COR-L47 (cell line): ENCODE measurements around the gene ABCC1.
"Not testable (repeated sequence)": the region's sequence is repeated elsewhere in the genome, so short reads cannot be mapped to it uniquely, and the experiment has no call there.

ENCODE experiments used
- DNase-seq: peaks from one replicate; lab custom pipeline; 2025; lab: John Stamatoyannopoulos, UW

ABCC1 gene

DNA sequence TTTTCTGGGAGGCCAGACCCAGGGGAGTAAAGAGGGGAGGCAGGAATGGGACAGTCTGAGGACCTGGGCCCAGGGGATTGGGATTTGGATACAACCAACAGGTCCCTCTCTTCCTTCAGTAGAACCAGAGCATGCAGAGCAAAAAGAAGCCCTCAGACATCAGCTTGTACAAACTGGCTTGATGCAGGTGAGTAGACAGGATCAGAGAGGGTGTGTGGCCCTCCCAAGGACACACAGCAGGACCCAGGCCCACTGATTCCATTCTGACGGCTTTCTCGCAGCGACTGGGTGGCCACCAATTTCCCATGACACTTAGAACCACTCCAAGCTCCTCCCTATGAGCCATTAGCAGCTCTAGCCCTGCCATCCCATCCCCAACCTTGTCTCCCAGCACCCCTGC is 210.2 kb downstream of the ABCC1 start:
- no peak for DNase-seq

DNA sequence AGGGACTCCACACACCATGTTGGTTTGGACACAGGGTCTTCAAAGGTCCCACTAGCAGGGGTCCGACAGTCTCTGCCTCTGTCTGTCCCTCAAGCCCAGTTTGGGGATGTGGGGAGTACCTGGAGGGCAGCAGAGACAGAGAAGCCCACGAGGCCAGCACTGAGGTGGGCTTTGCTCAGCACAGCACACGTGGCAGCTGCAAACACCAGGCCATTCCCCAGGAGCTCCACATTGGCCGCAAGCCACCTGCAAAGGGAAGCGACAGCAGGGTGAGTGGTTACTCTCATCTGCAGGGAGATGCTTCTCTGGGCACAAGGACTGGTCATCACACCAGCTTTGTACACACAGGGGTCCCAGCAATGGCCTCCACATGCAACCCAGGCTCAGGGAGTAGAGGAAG is 211.9 kb downstream of the ABCC1 start:
- DNase-seq, result no peak

DNA sequence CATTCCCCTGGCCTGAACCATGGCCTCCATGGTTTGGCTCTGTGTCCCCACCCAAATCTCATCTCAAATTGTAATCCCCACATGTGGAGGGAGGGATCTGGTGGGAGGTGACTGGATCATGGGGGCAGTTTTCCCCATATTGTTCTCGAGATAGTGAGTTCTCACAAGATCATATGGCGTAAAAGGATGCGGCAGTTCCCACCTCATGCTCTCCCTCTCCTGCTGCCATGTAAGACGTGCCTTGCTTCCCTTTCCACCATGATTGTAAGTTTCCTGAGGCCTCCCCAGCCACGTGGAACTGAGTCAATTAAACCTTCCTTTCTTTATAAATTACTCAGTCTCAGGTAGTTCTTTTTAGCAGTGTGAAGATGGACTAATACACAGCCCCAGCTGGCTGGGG is 212.4 kb downstream of the ABCC1 start:
- DNase-seq, result not testable (repeated sequence)

GRCh38 chr16:16162591-16162990 is 213.2 kb downstream of the ABCC1 start:
- DNase-seq, result peak; percentile 23

DNA sequence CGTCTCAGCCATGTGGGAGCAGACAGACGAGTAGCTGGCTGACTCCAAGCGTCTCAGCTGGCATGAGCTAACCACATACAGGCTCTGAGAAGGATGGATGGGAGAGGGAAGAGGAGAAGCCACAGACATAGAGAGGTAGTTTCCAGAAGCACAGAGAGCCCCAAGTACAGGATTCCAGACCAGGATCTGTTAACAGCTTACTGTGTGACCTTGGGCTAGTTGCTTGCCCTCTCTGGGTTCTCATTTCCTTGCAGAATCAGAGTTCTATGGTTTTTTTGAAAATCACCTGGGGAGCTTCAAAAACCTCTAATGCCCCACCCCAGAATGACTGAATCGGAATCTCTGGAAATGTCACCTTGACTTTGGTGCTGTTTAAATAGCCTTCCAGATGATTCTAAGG is 213.7 kb downstream of the ABCC1 start:
- DNase-seq, result no peak

GRCh38 chr16:16163571-16163970 is 214.2 kb downstream of the ABCC1 start:
- DNase-seq, result no peak

GRCh38 chr16:16164243-16164642 is 214.8 kb downstream of the ABCC1 start:
- no peak for DNase-seq

DNA sequence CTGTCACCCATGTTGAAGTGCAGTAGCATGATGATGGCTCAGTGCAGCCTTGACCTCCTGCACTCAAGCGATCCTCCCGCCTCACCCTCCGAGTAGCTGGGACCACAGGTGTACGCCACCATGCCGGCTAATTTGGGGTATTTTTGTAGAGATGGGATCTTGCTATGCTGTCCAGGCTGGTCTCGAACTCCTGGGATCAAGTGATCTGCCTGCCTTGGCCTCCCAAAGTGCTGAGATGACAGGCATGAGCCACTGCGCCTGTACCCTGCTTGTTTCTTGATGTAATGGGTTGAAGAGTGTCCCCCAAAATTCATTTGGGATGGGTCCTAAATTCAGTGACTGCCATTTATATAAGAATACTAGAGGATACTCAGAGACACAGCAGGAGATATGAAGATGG is 216.7 kb downstream of the ABCC1 start:
- no peak for DNase-seq

DNA sequence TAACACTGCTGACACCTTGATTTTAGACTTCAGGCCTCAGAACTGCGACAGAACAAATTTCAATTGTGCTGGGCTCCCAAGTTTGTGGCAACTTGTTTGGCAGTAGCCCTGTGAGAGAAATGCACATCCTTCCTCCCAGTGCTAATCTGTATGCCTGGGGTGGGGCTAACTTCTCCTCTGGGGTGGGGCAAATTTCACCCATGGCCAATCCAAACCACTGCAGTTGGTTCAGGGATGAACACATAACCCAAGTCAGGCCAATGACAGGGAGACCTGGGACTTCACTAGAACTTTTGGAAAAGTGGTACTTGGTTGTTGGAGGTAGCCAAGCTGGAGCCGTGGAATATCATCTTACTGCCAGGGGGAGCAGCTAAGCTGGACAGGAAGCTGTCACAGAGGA is 217.5 kb downstream of the ABCC1 start:
- no peak for DNase-seq

DNA sequence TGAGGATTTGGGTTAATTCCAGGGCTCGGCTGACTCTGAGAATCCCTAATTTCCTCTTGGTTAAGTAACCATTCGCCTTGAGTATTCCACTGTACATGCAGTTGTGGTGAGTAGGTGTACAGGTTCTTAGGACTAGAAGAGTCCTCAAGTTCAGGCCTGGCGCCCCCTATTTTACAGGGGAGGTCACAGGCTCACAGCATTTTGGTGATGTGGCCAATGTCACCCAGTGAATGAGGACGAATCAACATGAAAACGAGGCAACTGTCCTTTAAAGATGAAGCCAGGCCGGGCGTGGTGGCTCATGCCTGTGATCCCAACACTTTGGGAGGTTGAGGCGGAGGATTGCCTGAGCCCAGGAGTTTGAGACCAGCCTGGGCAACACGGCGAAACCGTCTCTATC is 218.5 kb downstream of the ABCC1 start:
- no peak for DNase-seq

DNA sequence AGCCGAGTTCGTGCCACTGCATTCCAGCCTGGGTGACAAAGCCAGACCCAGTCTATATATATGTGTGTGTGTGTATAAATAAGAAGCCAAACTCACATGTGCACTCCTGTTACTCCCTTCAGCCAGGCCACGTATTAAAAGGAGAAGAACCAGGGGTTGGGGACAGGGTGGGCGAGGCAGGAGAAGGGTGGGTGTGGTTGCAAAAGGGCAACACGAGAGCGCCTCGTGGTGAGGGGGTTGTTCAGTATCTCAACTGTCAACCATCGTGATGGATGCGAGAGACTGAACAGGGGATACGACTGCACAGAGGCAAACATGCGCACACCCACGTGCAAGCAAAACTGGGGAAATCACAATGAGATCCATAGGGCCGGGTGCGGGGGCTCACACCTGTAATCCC is 219.0 kb downstream of the ABCC1 start:
- no peak for DNase-seq

DNA sequence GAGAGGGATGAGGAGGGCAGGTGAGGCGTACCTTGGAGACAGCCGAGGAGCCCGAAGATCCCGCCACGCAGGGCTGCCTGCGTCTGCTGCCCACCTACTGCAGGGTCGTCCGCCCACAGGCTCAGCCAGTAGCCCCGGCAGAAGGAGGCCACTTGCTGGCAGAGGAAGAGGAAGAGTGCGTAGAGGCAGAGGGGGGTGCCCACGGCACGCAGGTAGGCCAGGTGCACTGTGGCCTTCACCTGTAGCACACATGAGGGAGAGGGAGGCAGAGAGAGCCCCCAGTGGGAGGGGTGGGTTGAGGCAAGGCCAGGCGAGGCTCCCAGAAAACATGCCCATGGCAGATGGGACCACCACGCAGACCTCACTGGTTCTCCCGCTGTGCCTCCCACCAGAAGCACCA is 220.2 kb downstream of the ABCC1 start:
- no peak for DNase-seq

- no peak for DNase-seq
These were observed 222.0 kb downstream of the ABCC1 start for GRCh38 chr16:16171332-16171919.

DNA sequence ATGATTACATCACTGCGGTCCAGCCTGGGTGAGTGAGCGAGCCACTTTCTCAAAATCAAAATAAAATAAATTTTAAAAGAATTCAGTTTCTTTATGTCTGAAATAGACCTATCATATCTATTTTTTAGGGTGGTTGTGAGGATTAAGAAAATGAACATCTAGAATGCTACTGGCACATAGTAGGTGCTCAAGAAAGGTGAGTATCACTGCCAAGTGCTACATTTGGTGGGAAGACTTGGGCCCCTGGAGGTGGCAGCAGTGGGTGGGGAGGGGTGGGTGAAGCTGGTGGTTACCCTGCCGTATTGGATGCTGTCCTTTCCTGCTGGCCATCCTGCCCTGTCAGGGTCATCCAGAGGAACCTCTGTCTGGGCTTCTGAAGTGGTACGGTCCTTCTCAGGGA is 223.6 kb downstream of the ABCC1 start:
- DNase-seq, result no peak

- DNase-seq, result no peak
These were observed 225.9 kb downstream of the ABCC1 start for GRCh38 chr16:16175296-16175695.

DNA sequence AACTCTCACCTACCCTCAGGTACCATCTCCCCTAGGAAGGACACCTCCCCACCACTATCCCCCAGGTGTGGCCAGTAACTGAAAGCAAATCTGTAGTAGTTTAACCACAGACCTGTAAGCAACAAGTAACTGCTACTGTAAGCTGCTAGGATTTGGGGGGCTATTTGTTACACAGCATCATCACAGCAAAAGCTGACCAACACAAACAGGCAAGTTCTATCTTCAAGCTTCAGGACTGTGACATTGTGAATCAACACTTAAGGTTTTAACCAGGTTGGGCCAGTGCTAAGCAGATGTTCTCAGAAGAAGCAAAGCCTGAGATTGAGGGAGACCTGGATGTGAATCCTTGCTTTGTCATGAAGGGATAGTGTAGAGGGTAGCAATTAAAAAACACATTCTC is 226.9 kb downstream of the ABCC1 start:
- DNase-seq, result no peak

GRCh38 chr16:16178455-16179162 is 229.2 kb downstream of the ABCC1 start:
- DNase-seq, result no peak

- not testable (repeated sequence) for DNase-seq
These were observed 232.3 kb downstream of the ABCC1 start for GRCh38 chr16:16181748-16182147.

- DNase-seq, result no peak
These were observed 233.5 kb downstream of the ABCC1 start for GRCh38 chr16:16182918-16183317.

DNA sequence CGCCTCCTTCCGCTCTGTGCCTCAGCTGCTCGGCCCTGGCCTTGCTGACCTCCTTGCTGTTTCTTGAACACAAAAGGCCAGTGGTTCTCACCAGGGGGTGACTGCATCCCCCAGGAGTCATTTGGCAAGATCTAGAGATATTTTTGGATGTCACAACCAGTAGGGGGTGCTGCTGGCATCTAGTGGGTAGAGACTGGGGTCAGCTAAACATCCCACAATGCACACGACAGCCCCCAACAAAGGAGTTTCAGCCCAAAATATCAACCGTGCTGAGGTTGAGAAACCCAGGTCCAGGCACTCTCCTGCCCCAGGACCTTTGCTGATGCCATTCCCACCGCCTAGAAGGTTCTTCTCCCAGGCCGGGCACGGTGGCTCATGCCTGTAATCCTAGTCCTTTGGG is 234.1 kb downstream of the ABCC1 start:
- DNase-seq, result no peak

DNA sequence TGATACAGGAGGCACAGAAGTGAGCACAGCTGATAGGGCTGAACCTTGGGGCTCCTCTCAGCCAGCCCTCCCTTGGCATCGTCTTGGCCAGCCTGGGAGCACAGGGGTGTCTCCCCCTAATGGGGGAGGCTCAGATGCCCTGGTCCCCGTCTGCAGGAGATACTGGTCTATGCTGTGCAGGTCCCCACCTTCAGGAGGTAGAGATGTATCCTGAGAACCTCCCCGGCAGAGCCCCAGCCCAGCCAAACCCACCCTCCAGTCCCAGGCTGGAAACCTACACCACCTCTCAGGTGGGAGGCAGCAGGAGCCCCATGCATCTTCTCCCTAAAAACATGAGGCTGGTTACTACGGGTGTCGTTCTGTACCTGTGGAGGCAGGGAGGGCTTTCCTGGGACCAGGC is 235.2 kb downstream of the ABCC1 start:
- no peak for DNase-seq

DNA sequence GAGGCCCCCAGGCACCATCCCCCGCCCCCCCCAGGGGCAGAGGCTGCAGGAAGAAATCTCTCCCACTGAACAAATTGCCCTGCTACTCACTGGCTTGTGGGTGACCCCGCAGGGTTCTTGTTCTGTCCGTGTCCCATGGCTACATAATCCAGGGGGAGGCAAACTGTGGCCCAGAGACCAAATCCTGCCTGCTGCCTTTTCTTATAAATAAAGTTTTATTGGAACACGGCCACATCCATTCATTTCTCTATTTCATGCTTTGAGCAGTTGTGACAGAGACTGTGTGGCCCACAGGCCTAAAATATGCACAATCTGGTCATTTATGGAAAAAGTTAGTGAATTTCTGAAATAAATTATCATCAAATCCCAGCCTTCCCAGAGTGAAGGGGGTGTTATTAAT is 235.7 kb downstream of the ABCC1 start:
- DNase-seq, result no peak

DNA sequence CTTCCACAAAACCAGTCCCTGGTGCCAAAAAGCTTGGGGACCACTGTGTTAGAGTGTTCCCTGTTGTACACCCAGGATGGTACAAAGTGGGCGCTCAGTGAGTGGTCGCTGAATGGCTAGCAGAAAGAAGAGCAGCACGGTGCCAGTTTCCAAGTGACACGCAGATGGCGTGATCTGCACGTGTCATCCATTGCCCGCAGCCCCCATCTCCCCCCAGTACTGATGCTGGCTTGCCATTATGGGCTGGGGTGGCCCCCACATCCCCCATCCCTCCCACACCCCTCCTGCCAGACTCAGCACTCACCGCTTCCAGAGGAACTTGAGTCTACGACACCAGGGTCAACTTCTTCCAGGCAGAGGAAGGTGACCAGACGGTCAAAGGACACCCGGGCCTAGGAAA is 237.4 kb downstream of the ABCC1 start:
- no peak for DNase-seq

DNA sequence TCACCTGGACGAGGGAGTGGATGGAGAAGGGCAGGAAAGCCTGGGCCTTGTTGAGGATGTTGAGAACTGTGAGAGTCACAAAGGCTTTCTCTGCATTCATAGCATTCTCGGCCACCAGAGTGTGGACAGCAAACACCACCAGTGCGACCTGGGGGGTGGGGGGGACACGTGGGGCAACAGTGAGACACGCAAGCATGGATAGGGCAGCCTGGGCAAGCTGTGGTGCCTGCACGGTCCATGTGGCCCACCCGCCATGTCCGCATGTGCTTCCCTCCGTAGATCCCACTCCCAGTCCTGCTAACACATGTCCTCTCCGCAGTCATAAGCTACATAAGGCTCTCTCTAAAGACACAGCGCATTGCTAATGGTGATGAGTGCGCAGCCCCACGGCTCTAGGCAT is 239.4 kb downstream of the ABCC1 start:
- no peak for DNase-seq
